ENCODE data around the gene SNRNP70.
"Not testable (repeated sequence)": the region's sequence is repeated elsewhere in the genome, so short reads cannot be mapped to it uniquely, and the experiment has no call there.

Gene SNRNP70

DNA sequence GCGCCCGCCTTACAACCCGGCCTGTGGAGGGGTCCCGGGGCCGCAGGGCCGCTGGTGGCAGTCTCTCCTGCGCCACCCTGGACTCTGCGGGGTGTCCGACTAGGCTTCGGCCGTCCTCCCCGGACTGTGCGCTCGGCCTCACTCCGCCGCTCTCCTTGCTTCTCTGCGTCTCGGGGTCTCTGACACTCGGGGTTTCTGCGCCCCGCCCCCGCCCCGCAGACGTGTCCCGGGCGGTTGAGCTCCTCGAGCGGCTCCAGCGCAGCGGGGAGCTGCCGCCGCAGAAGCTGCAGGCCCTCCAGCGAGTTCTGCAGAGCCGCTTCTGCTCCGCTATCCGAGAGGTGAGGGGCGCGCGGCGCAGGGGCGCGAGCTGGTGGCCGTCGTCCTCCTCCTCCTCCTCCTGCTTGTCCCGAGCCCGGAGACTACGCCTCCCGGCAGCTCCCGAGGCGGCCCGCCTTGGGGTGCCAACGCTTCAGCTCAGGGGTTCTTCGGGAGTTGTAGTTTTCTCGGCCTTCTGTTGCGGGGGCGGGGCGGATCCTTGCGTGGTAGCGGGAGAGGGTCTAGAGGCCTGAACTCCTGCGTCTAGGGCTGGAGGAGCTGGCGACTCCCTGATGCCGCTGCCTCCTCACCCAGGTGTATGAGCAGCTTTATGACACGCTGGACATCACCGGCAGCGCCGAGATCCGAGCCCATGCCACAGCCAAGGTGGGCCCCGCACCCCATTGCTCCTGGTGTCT lies 29.5 kb downstream of the SNRNP70 start:
- in situ Hi-C loops (cut with HindIII; ENCODE audit: low pct_ligation_motif_present, low pct_unique_long_range_greater_than_20kb, low sequenced_read_pairs), result no loop called here
- peak; percentile 25 for DNase-seq

DNA sequence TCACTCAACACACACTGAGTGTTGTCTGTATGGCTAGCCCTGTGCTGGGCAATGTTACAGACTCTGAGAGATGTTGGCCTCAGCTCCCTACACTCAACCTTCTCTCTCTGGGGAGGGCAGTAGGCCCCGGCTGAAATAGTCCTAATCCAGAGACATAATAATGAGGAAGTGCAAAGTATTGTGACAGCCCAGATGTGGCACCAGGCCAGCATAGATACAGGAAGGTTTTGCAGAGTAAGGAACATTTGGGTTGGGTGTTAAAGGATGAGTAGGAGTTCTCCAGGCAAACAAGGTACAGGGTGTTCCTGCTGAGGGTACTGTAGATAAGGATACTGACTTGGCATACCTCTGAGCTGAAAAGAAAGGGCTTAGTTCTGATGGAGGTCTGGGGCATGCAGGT lies 31.3 kb downstream of the SNRNP70 start:
- no peak for DNase-seq
- in situ Hi-C loops (cut with HindIII; ENCODE audit: low pct_ligation_motif_present, low pct_unique_long_range_greater_than_20kb, low sequenced_read_pairs), result no loop called here

DNA sequence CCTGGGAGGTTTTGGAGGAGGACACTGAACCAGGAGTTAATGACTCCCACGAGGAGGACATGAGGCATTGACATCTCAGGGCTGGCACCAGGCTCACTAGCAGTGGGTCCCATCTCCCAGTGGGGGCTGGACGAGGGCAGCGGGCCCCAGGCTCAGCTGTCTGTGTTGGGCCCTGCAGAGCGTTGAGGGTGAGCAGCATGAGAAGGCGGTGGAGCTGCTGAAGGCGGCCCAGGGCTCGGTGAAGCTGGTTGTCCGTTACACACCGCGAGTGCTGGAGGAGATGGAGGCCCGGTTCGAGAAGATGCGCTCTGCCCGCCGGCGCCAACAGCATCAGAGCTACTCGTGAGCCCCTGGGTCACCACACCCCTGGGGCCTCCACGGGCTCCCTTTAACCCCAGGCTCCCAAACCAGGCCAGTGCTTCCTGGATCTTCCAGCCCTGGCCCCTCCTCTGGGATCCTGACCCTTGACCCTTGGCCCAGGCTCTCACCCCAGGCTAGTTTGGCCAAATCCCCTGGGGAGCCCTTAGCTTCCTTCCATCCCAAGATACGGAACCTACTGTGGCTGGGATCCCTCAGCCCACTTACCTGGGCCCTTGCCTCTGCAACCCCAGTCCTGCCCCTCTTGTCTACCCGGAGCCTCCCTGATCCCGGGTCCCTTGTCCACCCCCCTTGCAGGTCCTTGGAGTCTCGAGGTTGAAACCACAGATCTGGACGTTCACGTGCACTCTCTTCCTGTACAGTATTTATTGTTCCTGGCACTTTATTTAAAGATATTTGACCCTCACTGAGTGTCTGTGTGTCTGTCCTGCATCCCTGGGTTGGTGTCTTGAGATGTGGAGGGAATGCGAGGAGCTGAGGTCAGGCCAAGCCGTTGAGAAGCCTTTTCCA lies 32.7 kb downstream of the SNRNP70 start:
- in situ Hi-C loops (cut with HindIII; ENCODE audit: low pct_ligation_motif_present, low pct_unique_long_range_greater_than_20kb, low sequenced_read_pairs), result no loop called here
- DNase-seq, result no peak

DNA sequence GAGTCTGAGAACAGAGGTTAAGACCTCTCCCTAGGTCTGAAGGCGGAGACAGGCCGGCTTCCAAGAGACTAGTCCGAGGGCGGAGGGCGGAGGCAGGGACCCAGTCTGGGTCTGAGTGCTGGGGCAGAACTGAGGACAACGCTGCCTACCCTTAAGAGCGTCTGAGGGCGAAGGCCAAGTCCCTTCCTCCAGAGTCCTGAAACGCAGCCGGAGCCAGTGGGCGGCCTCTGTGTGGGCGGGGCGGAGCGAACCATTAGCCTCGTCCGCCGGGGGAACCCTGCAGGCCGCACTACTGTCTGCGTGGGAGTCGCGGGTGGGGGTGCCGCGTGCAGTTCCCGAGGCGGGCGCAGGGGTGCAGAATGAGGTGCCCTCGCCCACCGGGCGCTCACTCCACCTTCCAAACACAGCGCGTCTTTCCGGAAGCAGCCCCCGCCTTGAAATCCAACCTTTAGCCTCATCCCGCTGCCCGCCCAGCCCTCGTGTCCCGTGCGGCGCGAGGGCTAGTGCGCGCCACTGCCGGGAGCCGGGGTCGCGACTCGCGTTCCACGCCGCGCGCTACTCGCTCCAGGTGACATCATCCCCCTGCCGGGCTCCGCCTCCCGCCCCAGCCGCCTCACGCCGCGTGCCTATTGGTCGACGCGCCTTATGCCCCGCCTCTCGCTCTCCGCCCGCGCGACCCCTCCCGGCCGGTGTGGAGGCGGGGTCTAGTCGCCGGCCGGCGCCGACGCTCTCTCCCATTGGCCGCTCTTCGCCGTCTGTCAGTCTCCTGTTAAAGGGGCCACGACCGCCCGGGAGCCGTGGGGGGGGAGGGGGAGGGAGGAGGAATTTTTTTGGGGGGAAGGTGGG lies 33.5 kb downstream of the SNRNP70 start, which contains the start of gene C19orf73:
C19orf73 (minus strand) TSS at position 579 of the 846 bp plus-strand sequence; CDS start at position 458, 121 bp downstream.
- in situ Hi-C loops (cut with HindIII; ENCODE audit: low pct_ligation_motif_present, low pct_unique_long_range_greater_than_20kb, low sequenced_read_pairs), result no loop called here
- DNase-seq, result peak; percentile 89

DNA sequence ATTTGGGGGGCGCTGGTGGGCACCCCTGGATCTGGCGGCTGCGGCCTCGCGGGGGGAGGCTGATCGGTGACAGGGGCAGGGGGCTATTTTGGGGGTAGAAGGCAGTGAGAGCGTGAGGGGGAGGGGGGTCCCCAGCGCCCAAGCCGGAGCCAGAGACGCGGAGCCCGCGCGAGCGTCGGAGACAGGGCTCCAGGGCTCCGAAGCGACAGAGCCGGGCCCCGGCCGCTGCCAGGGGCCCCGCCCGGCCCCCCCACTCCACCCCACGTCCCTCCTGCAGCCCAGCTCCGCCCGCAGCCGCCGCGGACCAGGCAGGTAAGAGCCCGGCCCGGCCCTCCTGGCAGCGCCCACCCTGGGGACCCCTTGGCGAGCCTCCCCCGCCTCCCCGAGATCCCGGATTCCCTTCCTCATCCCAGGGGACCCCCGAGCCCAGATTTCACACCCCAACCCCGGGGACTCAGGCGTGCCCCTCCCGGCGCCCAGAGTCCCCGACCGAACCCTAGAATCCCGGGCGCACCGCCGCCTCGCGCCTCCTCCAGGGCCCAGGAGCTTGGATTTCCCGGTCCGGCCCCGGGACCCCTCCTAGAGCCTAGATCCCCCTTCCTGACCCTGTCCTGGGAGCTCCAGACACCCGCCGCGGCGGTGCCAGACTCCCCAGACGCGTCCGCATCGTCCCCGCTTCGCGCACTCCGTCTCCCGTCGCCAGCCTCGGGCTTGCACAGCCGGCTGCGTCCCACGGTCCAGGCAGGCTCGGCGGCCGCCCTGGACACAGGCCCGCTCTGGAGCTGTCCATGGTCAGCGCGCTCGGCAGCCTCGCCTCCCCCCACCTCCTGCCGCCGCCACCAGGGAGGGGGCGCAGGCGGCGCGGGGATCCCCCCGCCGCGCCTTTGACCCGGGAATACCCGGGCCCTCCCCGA lies 34.4 kb downstream of the SNRNP70 start, which contains the start of gene PPFIA3:
PPFIA3 (plus strand) TSS at position 134 of the 914 bp plus-strand sequence. CDS start 8,330 bp downstream, outside the sequence.
- peak; percentile 64 for DNase-seq
- in situ Hi-C loops (cut with HindIII; ENCODE audit: low pct_ligation_motif_present, low pct_unique_long_range_greater_than_20kb, low sequenced_read_pairs), result no loop called here

DNA sequence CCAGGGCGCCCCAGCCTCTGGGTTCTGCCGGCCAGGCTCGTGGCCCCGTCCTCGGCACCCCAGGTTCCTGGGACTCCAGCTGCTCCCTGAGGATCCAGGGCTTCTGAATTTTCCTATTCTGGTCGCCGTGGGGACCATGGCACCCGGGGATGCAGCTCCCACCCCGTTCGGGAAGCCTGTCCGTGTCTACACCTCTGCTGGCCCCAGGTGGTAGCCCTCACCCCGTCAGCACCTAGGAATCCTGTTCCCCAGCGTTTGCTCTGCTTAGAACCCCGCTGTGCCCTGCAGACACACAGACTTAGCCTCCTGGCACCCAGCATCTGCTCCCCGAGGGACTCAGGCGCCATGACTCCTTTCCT lies 35.1 kb downstream of the SNRNP70 start:
- in situ Hi-C loops (cut with HindIII; ENCODE audit: low pct_ligation_motif_present, low pct_unique_long_range_greater_than_20kb, low sequenced_read_pairs), result no loop called here
- no peak for DNase-seq

DNA sequence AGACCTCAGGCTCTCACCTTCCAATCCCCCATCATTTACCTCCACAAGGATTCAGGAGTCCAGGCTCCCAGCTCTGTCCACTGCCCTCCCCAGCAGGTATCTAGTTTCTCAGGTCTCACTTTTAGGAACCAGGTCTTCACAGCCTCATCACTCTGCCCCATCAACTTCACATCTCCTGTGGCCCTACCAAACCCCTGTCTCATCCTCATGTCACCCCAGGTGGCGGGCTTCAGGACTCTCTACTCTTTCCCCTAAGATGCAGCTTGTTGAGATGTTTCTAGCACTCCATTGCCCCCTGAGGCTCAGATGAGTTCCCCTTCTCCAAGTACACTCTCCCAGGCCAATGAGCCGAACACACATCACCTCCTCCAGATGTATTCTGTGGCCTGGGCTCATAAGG lies 35.6 kb downstream of the SNRNP70 start:
- in situ Hi-C loops (cut with HindIII; ENCODE audit: low pct_ligation_motif_present, low pct_unique_long_range_greater_than_20kb, low sequenced_read_pairs), result no loop called here
- no peak for DNase-seq

DNA sequence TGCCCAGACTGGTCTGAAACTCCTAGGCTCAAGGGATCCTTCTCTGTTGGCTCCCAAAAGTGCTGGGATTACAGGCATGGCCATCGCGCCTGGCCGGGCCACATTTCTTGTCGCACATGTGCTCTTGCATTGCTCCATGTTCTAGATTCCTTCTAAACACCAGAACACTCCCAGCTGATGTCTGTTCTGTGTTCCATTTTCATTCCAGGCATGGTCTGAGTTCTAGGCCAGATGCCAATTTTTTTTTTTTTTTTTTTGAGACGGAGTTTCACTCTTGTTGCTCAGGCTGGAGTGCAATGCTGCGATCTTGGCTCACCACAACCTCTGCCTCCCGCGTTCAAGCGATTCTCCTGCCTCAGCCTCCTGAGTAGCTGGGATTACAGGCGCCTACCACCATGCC lies 36.6 kb downstream of the SNRNP70 start:
- in situ Hi-C loops (cut with HindIII; ENCODE audit: low pct_ligation_motif_present, low pct_unique_long_range_greater_than_20kb, low sequenced_read_pairs); DNase-seq: not testable (repeated sequence)

DNA sequence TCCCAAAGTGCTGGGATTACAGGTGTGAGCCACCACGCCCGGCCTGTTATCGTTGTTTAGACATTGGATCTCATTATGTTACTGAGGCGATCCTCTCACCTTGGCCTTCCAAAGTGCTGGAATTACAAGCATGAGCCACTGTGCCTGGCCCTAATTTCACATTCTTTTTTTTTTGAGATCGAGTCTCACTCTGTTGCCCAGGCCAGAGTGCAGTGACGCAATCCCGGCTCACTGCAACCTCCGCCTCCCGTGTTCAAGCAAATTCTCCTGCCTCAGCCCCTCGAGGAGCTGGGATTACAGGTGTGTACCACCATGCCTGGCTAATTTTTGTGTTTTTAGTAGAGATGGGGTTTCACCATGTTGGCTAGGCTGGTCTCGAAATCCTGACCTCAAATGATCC lies 38.0 kb downstream of the SNRNP70 start:
- DNase-seq; in situ Hi-C loops (cut with HindIII; ENCODE audit: low pct_ligation_motif_present, low pct_unique_long_range_greater_than_20kb, low sequenced_read_pairs): not testable (repeated sequence)

DNA sequence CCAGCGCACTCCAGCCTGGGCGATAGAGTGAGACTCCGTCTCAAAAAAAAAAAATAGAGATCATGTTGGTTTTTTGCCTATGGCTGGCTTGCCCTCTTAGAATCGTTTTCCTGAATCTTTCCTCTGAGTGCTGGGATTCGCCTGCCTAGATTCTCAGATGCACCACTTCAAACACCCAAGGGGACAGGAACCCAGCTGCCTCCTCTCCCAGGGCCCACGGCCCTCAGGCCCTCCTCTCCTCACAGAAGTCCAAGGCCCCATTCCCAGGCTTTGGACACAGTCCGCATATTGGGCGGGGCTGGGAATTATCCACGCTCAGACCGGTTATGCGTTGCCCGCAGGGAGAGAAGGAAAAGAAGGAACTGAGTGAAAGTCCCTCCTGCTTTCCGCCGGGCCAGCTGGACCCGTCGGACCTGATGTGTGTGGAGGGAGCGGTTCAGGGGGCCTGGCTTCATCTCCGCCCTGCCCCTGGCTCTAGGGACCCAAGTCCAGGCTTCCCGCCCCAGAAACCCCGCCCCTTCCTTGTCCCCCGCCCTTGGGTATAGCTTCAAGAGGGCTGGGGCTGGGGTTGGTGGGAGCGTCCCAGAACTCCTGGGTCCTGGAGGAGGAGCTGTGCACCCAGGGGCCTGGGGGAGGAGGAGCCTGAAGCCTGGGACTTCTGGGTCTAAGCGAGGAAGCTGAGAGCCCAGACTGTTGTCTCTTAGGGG lies 39.9 kb downstream of the SNRNP70 start:
- in situ Hi-C loops (cut with HindIII; ENCODE audit: low pct_ligation_motif_present, low pct_unique_long_range_greater_than_20kb, low sequenced_read_pairs), result no loop called here
- no peak for DNase-seq

DNA sequence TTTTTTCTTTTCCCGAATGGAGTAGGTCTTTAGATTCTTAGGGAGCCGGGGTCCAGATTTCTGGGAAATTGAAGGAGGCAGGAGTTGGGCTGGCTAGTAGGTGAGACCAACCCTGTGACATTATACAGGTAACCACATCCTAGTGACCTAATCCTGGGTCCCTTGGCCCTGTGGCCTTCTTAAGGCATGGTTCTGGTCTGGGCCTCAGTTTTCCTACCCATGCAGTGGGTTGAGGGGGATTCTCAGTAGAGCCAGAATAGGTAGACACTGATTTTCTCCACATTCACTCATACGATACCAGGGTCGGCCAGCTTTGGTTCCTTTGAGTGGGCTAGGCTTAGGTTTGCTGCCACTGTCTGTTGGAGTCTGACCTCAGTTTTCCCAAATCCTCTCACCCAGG lies 41.3 kb downstream of the SNRNP70 start:
- in situ Hi-C loops (cut with HindIII; ENCODE audit: low pct_ligation_motif_present, low pct_unique_long_range_greater_than_20kb, low sequenced_read_pairs), result no loop called here
- DNase-seq, result no peak

DNA sequence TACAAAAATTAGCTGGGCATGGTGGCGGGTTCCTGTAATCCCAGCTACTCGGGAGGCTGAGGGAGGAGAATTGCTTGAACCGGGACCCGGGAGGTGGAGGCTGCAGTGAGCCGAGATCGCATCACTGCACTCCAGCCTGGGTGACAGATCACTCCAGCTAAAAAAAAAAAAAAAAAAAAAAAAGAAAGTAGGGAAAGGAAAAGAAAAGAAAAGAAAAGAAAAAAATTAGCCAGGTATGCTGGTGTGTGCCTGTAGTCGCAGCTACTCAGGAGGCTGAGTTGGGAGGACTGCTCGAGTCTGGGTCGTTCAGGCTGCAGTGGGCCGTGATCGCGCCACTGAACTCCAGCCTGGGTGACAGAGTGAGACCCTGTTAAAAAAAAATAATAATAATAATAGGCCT lies 42.0 kb downstream of the SNRNP70 start:
- DNase-seq; in situ Hi-C loops (cut with HindIII; ENCODE audit: low pct_ligation_motif_present, low pct_unique_long_range_greater_than_20kb, low sequenced_read_pairs): not testable (repeated sequence)

DNA sequence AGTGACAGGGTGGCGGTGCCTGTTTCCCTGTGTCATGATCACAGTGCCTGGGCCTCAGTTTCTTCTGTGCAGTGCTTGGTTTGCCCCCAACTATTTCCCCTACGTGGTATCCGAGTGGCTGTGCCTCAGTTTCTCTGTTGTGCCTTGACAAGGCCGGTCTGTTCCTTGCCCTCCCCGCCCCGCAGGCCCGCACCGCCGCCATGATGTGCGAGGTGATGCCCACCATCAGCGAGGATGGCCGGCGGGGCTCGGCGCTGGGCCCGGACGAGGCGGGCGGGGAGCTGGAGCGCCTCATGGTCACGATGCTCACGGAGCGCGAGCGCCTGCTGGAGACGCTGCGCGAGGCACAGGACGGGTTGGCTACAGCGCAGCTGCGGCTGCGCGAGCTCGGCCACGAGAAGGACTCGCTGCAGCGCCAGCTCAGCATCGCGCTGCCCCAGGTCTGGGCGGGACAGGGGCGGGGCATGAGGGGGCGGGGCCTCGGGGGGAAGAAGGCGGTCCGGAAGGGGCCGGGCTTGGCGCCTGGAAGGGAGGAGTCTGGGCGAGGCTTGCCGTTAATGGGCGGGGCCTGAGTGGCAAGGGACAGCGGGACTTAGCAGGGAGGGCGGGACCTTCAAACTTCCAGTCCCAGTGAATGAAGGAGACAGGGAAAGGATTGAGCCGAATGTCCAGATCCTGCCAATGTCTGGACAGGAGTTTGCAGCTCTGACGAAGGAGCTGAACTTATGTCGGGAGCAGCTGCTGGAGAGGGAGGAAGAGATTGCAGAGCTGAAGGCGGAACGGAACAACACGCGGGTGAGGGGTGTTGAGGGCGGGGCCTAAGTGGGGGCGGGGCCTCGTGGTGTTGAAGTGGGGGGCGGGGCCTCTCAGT lies 42.7 kb downstream of the SNRNP70 start:
- in situ Hi-C loops (cut with HindIII; ENCODE audit: low pct_ligation_motif_present, low pct_unique_long_range_greater_than_20kb, low sequenced_read_pairs), result no loop called here
- peak; percentile 90 for DNase-seq

DNA sequence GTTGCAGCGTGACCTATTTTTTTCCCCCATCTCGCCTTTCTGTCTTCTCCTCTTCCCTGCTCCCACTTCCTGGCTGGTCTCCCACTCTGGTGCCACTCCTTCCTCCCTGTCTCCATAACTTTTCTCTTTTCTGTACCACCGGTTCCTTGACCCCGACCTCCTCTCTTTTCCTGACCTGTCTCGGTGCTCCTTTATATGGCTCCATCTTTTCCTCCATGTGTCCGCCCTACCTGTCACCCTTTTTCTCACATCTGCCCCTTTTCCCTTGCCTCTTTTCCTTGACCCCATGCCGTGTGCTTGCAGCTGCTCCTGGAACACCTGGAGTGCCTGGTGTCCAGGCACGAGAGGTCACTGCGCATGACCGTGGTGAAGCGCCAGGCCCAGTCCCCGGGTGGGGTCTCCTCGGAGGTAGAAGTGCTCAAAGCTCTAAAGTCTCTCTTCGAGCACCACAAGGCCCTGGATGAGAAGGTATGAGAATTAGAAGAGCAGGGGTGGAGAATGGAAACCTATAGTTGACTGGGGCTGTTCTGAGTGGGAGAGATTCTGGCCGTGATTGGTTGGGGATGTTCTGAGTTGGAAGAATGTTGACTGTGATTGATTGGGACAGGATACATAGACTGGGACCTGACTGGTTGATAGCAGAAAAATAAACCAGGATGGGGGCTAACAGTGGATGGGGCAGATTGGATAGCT lies 43.4 kb downstream of the SNRNP70 start:
- in situ Hi-C loops (cut with HindIII; ENCODE audit: low pct_ligation_motif_present, low pct_unique_long_range_greater_than_20kb, low sequenced_read_pairs), result no loop called here
- DNase-seq, result no peak

DNA sequence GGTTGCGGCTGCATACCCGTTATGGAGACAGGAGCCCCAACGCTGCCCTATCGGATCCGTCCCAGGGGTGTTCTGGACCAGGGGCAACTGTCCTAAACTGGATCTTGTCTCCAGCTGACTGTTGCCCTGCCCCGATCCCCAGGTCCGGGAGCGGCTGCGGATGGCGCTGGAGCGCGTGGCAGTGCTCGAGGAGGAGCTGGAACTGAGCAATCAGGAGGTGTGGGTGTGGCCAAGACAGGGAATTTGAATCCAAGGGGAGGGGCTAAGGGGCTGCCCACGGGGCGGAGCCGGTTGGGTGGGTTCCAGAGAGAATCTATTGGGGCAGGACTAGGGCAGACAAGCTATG lies 44.0 kb downstream of the SNRNP70 start:
- in situ Hi-C loops (cut with HindIII; ENCODE audit: low pct_ligation_motif_present, low pct_unique_long_range_greater_than_20kb, low sequenced_read_pairs), result no loop called here
- DNase-seq, result no peak

DNA sequence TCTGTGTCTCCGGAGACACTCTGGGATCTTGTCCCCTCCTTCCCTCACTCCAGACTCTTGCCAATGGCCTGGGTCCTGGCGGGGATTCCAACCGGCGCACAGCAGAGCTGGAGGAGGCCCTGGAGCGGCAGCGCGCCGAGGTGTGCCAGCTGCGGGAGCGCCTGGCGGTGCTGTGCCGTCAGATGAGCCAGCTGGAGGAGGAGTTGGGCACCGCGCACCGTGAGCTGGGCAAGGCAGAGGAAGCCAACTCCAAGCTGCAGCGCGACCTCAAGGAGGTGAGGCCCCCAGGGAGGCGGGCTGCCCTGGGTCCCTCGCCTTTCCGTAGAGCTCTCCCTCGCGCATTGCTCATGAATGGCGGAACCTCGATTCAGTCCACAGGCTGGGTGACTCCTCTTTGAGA lies 45.1 kb downstream of the SNRNP70 start:
- DNase-seq, result no peak
- in situ Hi-C loops (cut with HindIII; ENCODE audit: low pct_ligation_motif_present, low pct_unique_long_range_greater_than_20kb, low sequenced_read_pairs), result no loop called here
